HuH-7 (cell line): ENCODE measurements around the gene LRCOL1.
A peak's percentile ranks its signal among the peaks of the same experiment; 100 is the strongest.
"Not testable (repeated sequence)": the region's sequence is repeated elsewhere in the genome, so short reads cannot be mapped to it uniquely, and the experiment has no call there.

Source experiments
- DNase-seq: peaks from one replicate; pipeline ENCODE4 v3.0.0; 2011; ENCODE audit warnings: low spot score

The LRCOL1 gene

GRCh38 chr12:132600048-132601032, 10.0 kb downstream of the LRCOL1 start:
- peak; percentile 85 for DNase-seq

GRCh38 chr12:132599502-132599901, 10.9 kb downstream of the LRCOL1 start:
- DNase-seq, result not testable (repeated sequence)

- no peak for DNase-seq
Observed at GRCh38 chr12:132597333-132598316, 12.8 kb downstream of the LRCOL1 start.

- no peak for DNase-seq
Observed at GRCh38 chr12:132596016-132596415, 14.4 kb downstream of the LRCOL1 start.

- no peak for DNase-seq
Observed at GRCh38 chr12:132595183-132595582, 15.2 kb downstream of the LRCOL1 start.

GRCh38 chr12:132593938-132594358, 16.4 kb downstream of the LRCOL1 start:
- DNase-seq, result peak; percentile 89

GRCh38 chr12:132593521-132593920, 16.9 kb downstream of the LRCOL1 start:
- no peak for DNase-seq

GRCh38 chr12:132593071-132593470, 17.3 kb downstream of the LRCOL1 start:
- DNase-seq, result no peak

GRCh38 chr12:132592282-132592970, 18.0 kb downstream of the LRCOL1 start:
- DNase-seq, result no peak

- DNase-seq, result no peak
Observed at GRCh38 chr12:132591107-132591935, 19.1 kb downstream of the LRCOL1 start.

GRCh38 chr12:132588821-132589669, 21.3 kb downstream of the LRCOL1 start:
- no peak for DNase-seq

GRCh38 chr12:132588319-132588718, 22.1 kb downstream of the LRCOL1 start:
- no peak for DNase-seq

GRCh38 chr12:132587781-132588180, 22.6 kb downstream of the LRCOL1 start:
- no peak for DNase-seq

- DNase-seq, result no peak
Observed at GRCh38 chr12:132586929-132587328, 23.5 kb downstream of the LRCOL1 start.

GRCh38 chr12:132585177-132585576, 25.2 kb downstream of the LRCOL1 start:
- DNase-seq, result no peak

GRCh38 chr12:132584429-132584828, 26.0 kb downstream of the LRCOL1 start:
- no peak for DNase-seq

- DNase-seq, result no peak
Observed at GRCh38 chr12:132583736-132584135, 26.6 kb downstream of the LRCOL1 start.

- DNase-seq, result no peak
Observed at GRCh38 chr12:132583411-132583710, 27.0 kb downstream of the LRCOL1 start.

GRCh38 chr12:132582582-132583410, 27.6 kb downstream of the LRCOL1 start:
- DNase-seq, result no peak
